Sigmoid colon (tissue), 4 donors: ENCODE measurements around the gene ETNPPL.

ENCODE experiments used
- CTCF ChIP-seq, 4 experiments: fragments of 450-650 bp in 3 of 4; fragments of 200-600 bp in 1 of 4; IDR thresholded peaks; one replicate each; pipeline ENCODE4 v1.5.1; 2016 to 2019; ENCODE audit warnings: antibody characterized with exemption in 4 of 4, mild to moderate bottlenecking in 3 of 4, moderate library complexity in 2 of 4
- EP300 ChIP-seq, 4 donors: sonication (generic); formaldehyde crosslinking; IDR thresholded peaks; one replicate each; pipeline ENCODE4 v1.6.1; 2017; ENCODE audit warnings: antibody characterized with exemption in 4 of 4
- POLR2A ChIP-seq, 2 donors: fragments of 450-650 bp; IDR thresholded peaks; one replicate each; pipeline ENCODE4 v1.6.1; 2016; ENCODE audit warnings: antibody characterized with exemption in 2 of 2, mild to moderate bottlenecking in 2 of 2, moderate library complexity in 2 of 2
- POLR2AphosphoS5 ChIP-seq, 4 donors: sonication (generic); formaldehyde crosslinking; IDR thresholded peaks; one replicate each; pipeline ENCODE4 v1.6.1; 2017; ENCODE audit warnings: antibody characterized with exemption in 4 of 4

- no peak for TF ChIP-seq CTCF (IDR thresholded peaks at IDR 0.05)
- TF ChIP-seq POLR2AphosphoS5 (IDR thresholded peaks at IDR 0.05): no peak
- no peak for TF ChIP-seq POLR2A (IDR thresholded peaks at IDR 0.05)
- no peak for TF ChIP-seq EP300 (IDR thresholded peaks at IDR 0.05)
Observed at GRCh38 chr4:108811486-108811885, 48.6 kb upstream of the ETNPPL start.
